ENCODE results near the gene DNAH5.
A peak's percentile ranks its signal among the peaks of the same experiment; 100 is the strongest.

The DNAH5 gene

DNA sequence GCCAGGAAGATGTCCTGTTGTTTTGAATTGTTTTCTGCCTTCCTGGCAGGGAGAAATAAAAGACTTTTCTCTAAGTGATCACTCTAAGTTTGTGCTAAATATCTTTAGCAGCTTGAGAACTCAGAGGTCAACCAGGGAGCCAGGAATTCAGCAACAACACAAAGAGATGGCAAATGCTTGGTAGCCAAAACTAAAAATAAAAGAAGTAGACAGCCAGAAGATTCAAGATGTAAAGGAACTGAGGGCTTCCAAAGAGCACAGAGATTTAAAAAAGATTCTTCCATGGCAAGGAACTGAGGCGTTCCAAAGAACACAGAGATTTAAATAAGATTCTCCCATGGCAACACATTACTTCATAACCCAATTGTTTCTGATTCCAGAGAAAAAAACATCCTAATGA is 9.6 kb downstream of the DNAH5 start:
- no peak for DNase-seq (ENCODE audit: low spot score)

DNA sequence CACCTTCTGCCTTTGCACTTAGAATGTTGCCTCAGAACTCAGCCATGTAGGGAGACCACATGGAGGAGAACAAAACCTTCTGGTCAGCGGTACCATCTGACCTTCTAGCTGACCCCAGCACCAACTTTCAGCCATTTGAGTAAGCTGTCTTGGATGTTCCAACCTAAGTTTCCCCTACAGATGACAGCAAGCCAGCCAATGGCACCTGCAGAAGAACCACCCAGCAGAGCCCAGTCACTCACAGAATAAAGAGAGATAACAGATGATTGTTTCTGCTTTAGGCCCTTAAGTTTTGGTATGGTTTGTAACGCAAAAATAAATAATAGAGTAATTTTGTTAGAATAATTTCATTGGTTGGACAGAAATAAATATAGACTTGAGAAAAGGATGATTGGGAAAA is 10.4 kb downstream of the DNAH5 start:
- no peak for DNase-seq (ENCODE audit: low spot score)

DNA sequence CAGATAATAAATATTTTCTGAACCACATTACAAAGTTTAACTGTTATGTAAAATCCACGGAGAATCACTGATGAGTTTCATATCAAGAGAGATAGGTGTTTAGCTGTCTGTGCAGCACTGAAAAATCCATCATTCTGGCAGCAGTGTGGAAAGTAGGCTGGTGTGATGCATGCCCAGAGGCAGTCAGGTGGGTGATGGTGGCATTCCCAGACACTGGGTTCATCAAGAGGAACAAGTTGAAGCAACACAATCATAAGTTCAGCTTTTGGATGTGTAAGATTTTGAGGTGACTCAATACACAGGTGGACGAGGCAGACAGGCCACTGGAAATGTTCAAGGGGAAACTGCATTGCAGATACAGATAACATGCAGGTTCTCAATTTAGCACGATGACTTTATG is 11.9 kb downstream of the DNAH5 start:
- no peak for DNase-seq (ENCODE audit: low spot score)

DNA sequence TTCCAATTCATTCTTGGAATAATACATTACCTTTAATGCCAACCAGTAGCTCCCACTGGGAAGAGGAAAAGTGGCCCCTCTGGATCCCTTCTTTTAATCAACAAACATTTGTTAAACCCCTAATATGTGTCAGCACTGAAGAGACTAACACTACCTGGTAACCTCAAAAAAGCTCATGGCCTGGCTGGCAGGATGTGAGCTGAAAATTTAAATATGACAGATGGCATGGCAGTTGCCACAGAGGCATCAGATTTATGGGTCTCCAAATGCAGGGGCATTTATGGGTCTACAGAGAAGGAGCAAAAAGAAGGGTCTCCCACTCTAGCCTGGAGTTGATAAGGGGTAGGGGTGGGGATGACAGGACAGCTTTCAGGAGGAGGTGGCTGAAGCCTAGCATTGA is 12.5 kb downstream of the DNAH5 start:
- no peak for DNase-seq (ENCODE audit: low spot score)

DNA sequence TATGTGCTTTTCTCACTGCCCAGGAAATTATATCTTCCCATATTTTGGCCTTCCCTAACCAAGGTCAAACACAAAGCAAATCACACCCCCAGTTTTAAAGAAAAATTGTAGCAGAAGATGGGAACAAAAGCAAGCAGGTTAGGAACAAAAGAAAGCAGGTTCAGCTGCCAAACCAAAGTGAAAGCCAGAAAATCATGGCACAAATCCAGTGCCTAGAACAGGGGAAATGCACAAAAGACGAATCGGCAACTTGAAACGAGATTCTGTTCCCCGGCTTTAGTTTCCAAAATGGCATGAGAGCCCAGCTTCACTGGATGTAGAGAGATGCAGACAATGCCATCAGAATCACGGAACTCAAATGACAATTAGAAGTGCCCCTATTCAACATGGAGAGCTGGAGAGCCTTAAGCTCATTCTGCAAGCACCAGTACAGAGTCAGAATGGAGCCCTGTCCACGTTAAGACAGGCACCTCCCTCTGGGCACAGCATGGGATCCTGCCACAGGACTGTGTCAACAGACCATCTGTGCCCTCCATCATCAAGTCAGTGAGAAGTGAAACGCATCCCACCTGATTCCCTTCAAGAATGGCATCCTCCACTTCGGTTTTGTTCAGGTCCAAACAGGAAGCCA is 13.8 kb downstream of the DNAH5 start:
- DNase-seq (ENCODE audit: low spot score) = no peak

DNA sequence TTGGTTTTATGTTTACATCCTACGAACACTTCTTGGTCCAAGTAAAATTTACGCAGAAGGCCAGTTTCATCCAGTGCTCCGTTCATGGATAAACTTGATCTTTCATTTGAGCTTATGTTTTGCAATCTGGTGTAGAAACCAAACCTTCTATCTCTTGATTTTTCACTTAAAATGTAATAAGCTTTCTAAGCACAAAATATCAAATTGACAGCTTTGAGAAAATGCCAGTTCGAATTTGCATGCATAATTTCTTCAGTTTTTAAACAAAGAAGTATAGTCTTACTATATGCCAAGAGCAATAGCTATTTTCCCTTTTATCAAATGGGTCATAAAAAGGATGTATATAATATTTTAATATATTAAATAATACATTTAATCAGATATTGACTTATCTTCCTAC is 17.8 kb downstream of the DNAH5 start:
- DNase-seq (ENCODE audit: low spot score) = no peak

DNA sequence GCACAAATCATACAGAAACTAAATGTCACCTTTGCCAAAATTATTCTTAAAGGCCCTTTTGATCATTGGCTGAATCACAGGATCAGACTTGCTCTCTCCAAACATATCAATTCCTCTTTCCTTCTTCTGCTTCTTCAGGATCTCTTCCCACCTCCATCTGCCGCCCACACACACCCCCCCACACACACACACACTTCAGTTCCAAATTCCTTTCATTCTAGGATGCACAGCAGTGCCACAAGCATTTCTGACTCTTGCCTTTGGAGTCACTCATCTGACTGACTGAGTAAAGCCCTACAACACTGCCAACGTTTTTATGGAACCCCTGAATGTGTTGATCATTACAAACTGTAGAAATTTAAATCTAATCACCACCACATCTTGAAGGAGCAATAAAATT is 22.9 kb downstream of the DNAH5 start:
- DNase-seq (ENCODE audit: low spot score) = peak; percentile 62

DNA sequence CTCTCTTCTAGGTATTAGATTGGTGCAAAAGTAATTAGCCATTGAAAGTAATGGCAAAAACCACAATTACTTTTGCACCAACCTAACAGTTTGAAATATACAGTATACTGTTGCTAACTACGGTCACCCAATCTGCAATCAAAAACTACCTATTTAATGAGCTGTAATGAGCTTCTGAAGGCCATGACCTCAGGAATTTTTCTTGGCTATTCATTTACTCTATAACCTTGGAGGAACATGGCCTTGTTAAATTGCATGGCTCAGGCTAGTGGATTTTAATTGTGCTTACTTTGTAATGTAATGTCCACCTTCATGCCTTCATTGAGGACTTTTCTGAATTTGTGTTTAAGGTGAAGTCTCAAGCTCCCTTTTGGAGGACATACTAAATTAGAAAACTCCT is 24.7 kb downstream of the DNAH5 start:
- DNase-seq (ENCODE audit: low spot score) = no peak

DNA sequence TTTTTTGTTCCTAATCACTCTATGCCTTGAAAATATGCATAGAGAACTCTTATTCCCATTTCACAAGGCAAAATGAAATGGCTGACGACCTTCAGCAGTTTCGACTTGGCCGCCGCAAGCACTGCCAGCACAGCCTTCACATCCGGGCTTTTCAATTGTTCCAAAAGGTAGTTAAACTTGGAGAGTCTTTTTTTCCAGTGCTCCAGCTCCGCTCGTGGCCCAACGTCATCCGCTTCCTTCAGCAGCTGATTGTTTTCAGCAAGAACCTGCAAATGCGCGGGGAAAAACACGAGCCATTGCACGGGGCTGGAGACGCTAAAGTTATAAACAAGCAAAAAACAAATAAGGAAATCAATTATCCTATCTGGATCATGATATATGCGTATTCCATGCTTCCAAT is 25.4 kb downstream of the DNAH5 start:
- DNase-seq (ENCODE audit: low spot score) = no peak

DNA sequence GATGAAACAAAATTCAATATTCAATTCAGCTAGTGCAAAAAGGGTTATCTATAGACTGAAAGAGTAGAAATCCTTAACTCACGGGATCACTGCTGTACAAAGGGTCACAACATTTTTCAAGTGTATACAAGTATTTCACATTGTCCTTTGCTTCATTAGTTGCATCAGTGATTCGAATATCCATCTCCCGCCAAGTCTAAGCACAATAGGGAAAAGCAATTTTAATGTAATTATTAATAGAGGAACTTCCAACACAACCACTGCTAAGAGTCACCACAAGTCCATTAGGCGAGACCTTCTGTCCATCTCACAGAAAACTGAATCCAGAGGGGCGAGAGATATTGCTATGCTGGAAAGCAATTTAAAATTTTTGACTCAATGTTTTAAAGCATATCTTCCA is 27.4 kb downstream of the DNAH5 start:
- no peak for DNase-seq (ENCODE audit: low spot score)

DNA sequence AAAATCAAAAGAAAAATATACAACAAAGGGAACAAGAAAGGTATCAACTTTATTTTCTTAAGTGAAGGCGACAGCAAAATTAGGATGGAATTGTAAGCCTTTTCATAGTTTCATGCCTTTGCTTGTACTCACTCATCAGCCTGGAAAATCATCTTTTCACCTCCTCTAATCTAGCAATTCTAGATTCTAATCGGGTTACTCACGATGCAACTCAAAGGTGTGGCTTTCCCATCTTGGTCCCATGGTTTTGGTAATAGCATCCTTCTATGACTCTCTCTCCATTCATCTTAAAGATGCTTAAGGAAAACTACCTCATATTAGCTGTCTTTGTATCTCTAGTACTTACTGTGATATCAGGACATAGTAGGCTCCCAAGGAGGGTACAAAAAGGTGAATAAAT is 30.5 kb downstream of the DNAH5 start:
- DNase-seq (ENCODE audit: low spot score) = no peak

DNA sequence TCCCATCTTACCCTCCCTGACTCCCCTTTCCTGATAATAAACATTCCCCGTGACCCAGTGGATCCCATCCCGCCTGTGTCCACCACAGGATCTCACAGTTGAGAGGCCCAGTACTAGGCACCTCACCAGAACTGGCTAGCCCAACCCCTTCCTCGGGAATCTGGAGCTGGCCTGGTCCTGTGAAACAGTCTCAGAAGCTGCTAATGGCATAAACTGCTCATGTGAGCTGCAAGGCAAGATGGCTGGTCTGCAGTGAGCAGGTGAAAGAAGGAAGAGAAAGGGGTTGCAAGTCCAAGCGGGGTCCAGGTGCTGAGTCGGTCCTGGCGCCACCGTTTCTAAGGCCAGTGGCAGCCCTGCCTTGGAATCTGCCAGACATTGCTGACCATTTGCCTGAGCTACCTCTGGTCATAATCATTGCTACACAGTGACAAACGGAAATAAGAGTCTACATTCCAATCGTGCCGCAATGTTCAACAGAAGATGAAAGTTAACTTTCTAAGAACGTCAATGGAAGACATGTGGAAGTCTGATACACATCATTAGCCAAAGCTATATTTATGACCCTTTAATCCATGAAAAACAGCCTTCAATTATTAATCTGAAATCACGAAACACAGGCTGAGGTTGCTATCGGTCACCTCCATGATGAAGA is 33.7 kb downstream of the DNAH5 start:
- DNase-seq (ENCODE audit: low spot score) = no peak

DNA sequence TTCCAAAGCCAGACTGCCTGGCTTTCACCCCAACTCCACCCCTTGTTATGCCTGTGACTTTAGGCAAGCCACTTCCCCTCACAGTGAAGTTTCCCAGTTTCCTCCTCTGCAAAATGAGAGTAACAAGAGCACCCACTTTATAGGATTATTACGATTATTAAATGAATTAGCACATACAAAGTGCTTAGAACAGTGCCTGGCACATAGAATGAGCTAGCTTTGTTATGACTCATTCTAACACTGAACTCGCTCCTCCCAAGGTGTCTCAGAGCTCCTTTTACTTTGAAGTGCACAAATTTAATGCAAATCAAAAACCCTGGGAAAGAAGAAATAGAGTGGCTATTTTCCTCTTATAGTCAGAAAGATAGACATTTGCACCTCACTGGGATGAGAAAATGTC is 34.3 kb downstream of the DNAH5 start:
- DNase-seq (ENCODE audit: low spot score) = no peak

DNA sequence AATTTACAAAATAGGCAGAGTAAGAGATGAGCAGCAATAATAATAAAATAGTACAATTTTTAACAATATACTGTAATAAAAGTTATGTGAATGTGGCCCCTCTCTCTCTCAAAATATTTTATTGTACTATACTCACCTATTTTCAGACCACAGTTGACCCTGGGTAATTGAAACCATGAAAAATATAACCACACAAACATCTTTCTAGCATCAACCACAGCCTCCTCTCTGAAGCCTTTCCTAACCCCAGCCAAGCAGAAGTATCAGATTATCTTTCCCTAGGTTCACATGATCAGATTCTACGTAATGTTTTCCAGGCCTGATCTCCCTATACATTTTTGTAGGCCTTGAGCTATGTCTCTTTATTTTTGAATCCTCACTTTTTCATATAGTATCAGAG is 35.2 kb downstream of the DNAH5 start:
- DNase-seq (ENCODE audit: low spot score) = no peak

DNA sequence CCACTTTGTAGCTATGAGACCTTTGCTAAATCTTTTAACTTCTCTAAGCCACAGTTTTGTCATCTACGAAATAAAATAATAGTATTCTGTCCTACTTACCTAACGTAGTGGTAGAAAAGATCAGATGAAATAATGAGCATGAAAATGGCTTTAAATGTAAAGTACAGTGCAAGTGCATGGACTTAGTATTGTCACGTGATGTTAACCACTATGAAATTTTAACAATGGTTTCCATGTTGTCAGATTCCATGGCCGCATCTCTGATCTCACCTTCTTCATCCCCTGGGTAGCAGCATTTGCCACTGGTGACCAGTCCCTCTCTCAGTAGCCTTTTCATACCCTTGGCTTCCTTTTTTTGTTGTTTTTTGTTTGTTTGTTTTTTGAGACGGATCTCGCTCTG is 45.9 kb downstream of the DNAH5 start:
- no peak for DNase-seq (ENCODE audit: low spot score)

DNA sequence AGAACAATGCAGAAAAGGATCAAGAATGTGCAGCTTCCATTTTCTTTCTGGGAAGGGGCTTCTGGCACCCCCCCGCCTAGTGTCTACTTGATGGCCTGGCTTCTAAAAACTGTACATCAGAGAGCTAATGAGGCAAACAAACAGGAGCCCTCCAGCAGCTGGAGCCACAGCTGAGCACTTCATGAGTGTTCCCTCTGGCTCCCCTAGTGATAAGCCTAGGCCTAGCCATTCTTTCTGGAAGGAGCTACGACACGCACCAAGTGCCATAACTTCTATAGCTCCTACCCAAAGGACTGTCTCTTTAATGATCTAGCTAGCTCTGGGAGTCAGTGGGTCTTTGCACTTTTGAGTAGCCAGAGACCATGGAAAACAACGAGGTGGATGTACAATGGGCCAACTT is 66.1 kb downstream of the DNAH5 start:
- no peak for DNase-seq (ENCODE audit: low spot score)

DNA sequence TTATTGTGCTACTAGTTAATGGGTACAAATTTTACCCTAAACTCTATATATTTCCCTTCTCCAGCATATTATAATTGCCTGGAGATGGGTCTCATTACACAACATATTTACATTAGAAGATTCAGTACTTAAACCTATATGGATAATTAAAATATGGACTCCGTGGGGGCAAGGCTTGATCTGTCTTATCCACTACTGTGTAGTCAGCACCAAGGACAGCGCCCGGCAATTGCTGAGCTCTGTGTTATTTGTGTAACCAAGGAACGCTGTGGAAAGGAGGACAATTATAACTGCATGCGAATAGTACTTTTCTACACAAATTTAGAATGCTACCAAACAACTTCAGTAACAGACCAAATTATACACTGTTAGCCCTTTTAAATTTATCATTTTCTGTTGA is 77.7 kb downstream of the DNAH5 start:
- peak; percentile 42 for DNase-seq (ENCODE audit: low spot score)

DNA sequence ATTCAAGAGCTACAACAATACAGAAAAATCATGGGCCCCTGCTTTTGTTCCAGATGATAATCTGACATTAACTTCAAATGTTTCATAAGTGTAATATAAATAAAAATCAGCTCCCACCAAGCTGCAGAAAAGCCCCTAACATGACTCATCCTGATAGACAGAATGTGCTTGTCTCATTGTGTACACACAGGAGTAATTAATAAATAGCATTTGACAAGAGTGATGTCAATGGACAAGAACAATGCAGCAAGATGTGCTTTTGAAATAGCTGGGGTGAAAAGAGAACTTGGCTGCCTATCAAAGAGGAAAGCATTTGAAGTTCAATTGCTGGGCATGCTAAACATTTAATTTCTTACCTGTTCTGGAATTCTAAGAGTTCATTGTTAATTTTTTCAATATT is 79.2 kb downstream of the DNAH5 start:
- DNase-seq (ENCODE audit: low spot score) = no peak

DNA sequence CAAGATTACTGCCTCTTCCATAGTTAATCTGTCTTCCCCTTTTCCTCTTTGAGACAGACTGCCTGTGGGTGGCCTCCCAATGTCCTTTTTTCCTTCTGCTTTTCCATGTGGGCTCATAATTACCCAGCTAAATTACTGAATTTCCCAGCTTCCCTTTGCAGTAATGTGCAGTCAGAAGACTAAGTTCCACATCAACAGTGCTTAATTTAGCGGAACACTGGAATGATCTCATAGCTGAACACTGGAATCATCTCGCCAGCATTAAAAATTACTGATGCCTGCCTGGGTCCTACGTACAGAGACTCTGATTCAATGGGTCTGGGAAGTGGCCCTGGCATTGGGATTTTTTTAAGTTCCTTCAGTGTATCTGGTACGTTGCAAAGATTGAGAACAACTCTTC is 84.3 kb downstream of the DNAH5 start:
- no peak for DNase-seq (ENCODE audit: low spot score)

DNA sequence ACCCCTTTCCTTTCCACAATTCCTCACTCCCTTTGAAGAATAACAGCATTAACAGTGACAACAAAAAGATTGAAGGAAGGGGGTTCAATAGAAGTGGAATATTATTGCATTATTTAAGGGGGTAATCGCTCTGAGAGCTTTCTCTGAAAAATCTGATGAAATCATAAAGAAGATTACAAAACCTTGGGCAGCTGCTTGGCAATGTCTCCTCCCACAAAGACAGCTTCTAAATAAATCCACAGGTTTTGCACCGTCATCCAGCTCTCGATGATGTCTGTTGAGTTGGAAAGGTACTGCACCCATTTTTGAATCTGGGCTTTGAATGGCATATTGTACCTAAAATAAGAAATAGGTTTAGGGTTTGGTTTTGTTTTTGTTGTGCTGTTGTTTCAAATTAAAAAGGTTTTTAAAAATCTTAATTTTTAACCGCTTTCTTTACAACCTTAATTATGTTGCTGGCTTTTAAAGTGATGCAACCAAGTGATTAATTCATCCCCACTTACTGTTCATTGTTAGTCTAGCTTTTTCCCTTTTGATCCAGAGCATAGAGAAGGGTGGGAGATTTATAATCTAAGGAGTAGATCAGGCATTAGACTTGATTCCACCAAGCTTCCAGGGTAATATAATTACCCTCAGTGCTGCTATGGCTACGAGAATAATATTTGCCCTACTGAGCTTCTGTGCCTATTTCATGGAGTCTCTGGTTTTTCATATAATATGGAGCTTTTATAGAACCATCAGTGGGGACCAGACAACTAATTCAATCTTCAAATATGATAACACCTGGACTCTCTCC is 85.0 kb downstream of the DNAH5 start:
- DNase-seq (ENCODE audit: low spot score) = no peak

DNA sequence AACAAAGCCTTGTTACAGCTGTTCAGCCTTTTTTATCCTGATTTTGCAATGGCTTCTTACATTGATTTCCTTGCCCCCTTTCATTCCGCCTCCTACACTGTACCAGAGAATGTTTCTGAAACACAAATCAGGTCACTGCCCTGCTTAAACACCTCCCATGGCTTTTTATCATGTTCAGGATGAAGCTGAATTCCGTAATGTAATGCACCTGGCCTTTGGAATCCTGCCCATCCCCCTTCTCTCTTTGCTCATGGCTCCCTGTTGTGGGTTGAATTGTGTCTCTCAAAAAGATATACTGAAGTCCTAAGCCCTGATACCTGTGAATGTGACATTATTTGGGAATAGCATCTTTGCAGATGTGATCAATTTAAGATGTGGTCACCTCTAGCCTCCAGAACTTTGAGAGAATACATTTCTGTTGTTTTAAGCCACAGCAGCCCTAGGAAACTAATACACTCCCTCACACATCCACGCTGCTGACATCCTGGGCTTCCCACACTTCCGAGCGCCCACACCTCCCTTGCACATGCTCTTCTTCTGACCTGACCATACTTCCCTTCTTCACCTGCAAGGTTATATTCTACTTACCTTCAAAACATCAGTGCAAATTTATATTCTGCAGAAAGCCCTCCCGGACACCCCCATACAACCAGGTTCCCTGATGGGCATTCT is 101.2 kb downstream of the DNAH5 start:
- DNase-seq (ENCODE audit: low spot score) = no peak

DNA sequence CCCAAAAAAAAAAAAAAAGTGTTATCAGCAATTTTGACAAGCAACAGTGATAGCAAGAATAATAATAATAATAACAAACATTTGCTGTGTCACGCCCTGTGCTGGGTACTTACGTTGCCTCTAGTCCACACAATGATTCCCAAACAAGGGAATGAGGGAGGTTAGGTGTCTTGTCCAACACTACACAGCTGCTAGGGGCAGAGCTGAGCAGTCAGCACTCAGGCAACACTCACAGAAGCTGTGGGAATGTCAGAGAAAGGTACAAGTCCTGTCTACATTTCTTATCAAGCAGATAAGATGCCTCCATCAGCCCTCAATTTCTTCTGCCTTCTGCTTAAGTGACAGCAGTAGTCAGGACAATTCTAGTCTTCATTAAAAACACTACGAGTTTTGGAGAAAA is 111.0 kb downstream of the DNAH5 start:
- no peak for DNase-seq (ENCODE audit: low spot score)

DNA sequence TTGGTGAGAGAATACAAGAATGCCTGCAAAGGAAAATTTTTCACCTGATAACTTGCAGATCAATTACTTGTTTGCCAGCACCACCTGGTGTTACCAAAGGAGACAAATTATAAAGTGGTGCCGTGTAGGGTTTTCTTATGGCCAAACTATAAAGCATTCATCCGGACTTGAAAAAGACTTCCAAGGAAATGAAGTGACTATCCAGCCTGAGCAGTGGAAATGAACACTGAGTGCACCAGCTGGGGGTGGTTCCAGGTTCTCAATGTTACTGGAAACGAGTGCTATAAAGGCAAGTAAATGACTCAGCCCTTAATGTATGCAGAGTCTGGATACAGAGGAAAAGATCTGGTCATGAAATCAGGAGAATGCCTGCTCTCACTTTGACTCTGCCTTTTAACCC is 113.1 kb downstream of the DNAH5 start:
- no peak for DNase-seq (ENCODE audit: low spot score)
